ENCODE results near the gene FMOD.
A peak's percentile ranks its signal among the peaks of the same experiment; 100 is the strongest.

FMOD gene

GRCh38 chr1:203361945-203362719, 11.2 kb upstream of the FMOD start:
- DNase-seq (ENCODE audit: low read depth in 4 of 4, low spot score in 1 of 4) = no peak

- no peak for DNase-seq (ENCODE audit: low read depth in 4 of 4, low spot score in 1 of 4)
These were observed 9.7 kb upstream of the FMOD start for GRCh38 chr1:203360547-203361185.

GRCh38 chr1:203359010-203359571, 8.2 kb upstream of the FMOD start:
- no peak for DNase-seq (ENCODE audit: low read depth in 4 of 4, low spot score in 1 of 4)

GRCh38 chr1:203354246-203354645, 3.3 kb upstream of the FMOD start:
- no peak for DNase-seq (ENCODE audit: low read depth in 4 of 4, low spot score in 1 of 4)

GRCh38 chr1:203353486-203353885, 2.6 kb upstream of the FMOD start:
- no peak for DNase-seq (ENCODE audit: low read depth in 4 of 4, low spot score in 1 of 4)

- DNase-seq (ENCODE audit: low read depth in 4 of 4, low spot score in 1 of 4) = no peak
These were observed 973 bp downstream of the FMOD start for GRCh38 chr1:203349773-203350524.

GRCh38 chr1:203349166-203349565, 1.8 kb downstream of the FMOD start:
- DNase-seq (ENCODE audit: low read depth in 4 of 4, low spot score in 1 of 4) = no peak

GRCh38 chr1:203346769-203347102, 4.2 kb downstream of the FMOD start:
- DNase-seq (ENCODE audit: low read depth in 4 of 4, low spot score in 1 of 4) = no peak

- DNase-seq (ENCODE audit: low read depth in 4 of 4, low spot score in 1 of 4) = no peak
These were observed 4.7 kb downstream of the FMOD start for GRCh38 chr1:203346060-203346768.

GRCh38 chr1:203343956-203344754, 6.8 kb downstream of the FMOD start:
- DNase-seq (ENCODE audit: low read depth in 4 of 4, low spot score in 1 of 4) = no peak

- DNase-seq (ENCODE audit: low read depth in 4 of 4, low spot score in 1 of 4) = peak in 1 of 4 experiments; percentile 45
These were observed 8.6 kb downstream of the FMOD start for GRCh38 chr1:203342192-203342940.

GRCh38 chr1:203340112-203340790, 10.7 kb downstream of the FMOD start:
- DNase-seq (ENCODE audit: low read depth in 4 of 4, low spot score in 1 of 4) = no peak

- DNase-seq (ENCODE audit: low read depth in 4 of 4, low spot score in 1 of 4) = peak in 1 of 4 experiments; percentile 39
These were observed 12.4 kb downstream of the FMOD start for GRCh38 chr1:203338335-203339036.

- DNase-seq (ENCODE audit: low read depth in 4 of 4, low spot score in 1 of 4) = no peak
These were observed 14.8 kb downstream of the FMOD start for GRCh38 chr1:203336097-203336496.

- DNase-seq (ENCODE audit: low read depth in 4 of 4, low spot score in 1 of 4) = no peak
These were observed 15.4 kb downstream of the FMOD start for GRCh38 chr1:203335503-203335902.

GRCh38 chr1:203331224-203331623, 19.7 kb downstream of the FMOD start:
- DNase-seq (ENCODE audit: low read depth in 4 of 4, low spot score in 1 of 4) = no peak

- DNase-seq (ENCODE audit: low read depth in 4 of 4, low spot score in 1 of 4) = no peak
These were observed 22.2 kb downstream of the FMOD start for GRCh38 chr1:203328714-203329122.

- no peak for DNase-seq (ENCODE audit: low read depth in 4 of 4, low spot score in 1 of 4)
These were observed 23.1 kb downstream of the FMOD start for GRCh38 chr1:203327684-203328457.

All from stimulated activated CD4-positive, alpha-beta T cell treated with anti-CD3 and anti-CD28 coated beads, Interleukin-1b, Interleukin-23, amount 100 ng/mL, for 24 hours (primary cell).